HG02763 (cell line): ENCODE results near the gene EXOG.

Source experiments
- ATAC-seq: cut with Tn5 transposase; IDR thresholded peaks from one replicate; pipeline ENCODE4 v1.9.1; 2021; ENCODE audit warnings: mild to moderate bottlenecking, moderate library complexity; ENCODE audit not compliant: unreplicated experiment

Gene EXOG

GRCh38 chr3:38496131-38496910, at the start of gene EXOG:
EXOG (plus strand) TSS chr3:38496340; CDS start chr3:38496368, 28 bp downstream.
- ATAC-seq: peak; percentile 90

- ATAC-seq: no peak
These were observed 49.3 kb upstream of the EXOG start for GRCh38 chr3:38446812-38447211.

- ATAC-seq: no peak
These were observed 45.3 kb upstream of the EXOG start for GRCh38 chr3:38450853-38451252.

GRCh38 chr3:38453075-38453912, 42.8 kb upstream of the EXOG start, which contains the start of gene ACVR2B:
ACVR2B (plus strand) TSS chr3:38453890; CDS start chr3:38454323, 433 bp downstream.
- peak; percentile 53 for ATAC-seq

- no peak for ATAC-seq
These were observed 42.3 kb upstream of the EXOG start for GRCh38 chr3:38453913-38454177.

- ATAC-seq: peak; percentile 28
These were observed 41.8 kb upstream of the EXOG start for GRCh38 chr3:38454178-38454883.

GRCh38 chr3:38454884-38455638, 41.1 kb upstream of the EXOG start:
- peak; percentile 27 for ATAC-seq

GRCh38 chr3:38455639-38456430, 40.3 kb upstream of the EXOG start:
- peak; percentile 16 for ATAC-seq

GRCh38 chr3:38457111-38458003, 38.8 kb upstream of the EXOG start:
- ATAC-seq: no peak

- no peak for ATAC-seq
These were observed 37.2 kb upstream of the EXOG start for GRCh38 chr3:38458796-38459498.

- no peak for ATAC-seq
These were observed 36.6 kb upstream of the EXOG start for GRCh38 chr3:38459499-38460048.

- ATAC-seq: no peak
These were observed 35.5 kb upstream of the EXOG start for GRCh38 chr3:38460377-38461270.

GRCh38 chr3:38465588-38466154, 30.5 kb upstream of the EXOG start:
- ATAC-seq: no peak

GRCh38 chr3:38468765-38469164, 27.4 kb upstream of the EXOG start:
- ATAC-seq: no peak

GRCh38 chr3:38469852-38470251, 26.3 kb upstream of the EXOG start:
- no peak for ATAC-seq

GRCh38 chr3:38471260-38471857, 24.8 kb upstream of the EXOG start:
- ATAC-seq: no peak
